Endothelial cell of umbilical vein (primary cell): Measurements from ENCODE around the gene EPO. TPM values are rescaled to one million over a fixed set of nuclear protein-coding genes. Genes with fewer than 3 reads are reported as not detected.

Experiments
- BruUV-seq: library from RNA; stranded (reverse); fragments of 400-500 nt; replicated peaks from 2 replicates; lab custom pipeline; 2021; lab: Mats Ljungman, UMichigan
- CTCF ChIA-PET: fragments of 300-600, 350-600 bp; sonication (Branson Sonifier 250); formaldehyde crosslinking; loops from one replicate; lab custom pipeline; 2021; ENCODE audit warnings: antibody characterized with exemption, inconsistent platforms; lab: Charles Lee
- POLR2A ChIA-PET: fragments of 300-600, 350-600 bp; sonication (Branson Sonifier 250); formaldehyde crosslinking; loops from one replicate; lab custom pipeline; 2021; ENCODE audit warnings: antibody characterized with exemption, inconsistent platforms; lab: Charles Lee
- DNase-seq: peaks from one replicate; pipeline ENCODE4 v3.0.0-alpha.2; 2011; ENCODE audit warnings: low read depth, low spot score
- FAIRE-seq: peaks from 2 replicates; lab custom pipeline; 2011; peaks lifted over from hg19 to GRCh38; lab: Jason Lieb, UNC
- H2AFZ ChIP-seq: 2 replicates; pipeline ENCODE4 v1.6.0; 2012; ENCODE audit warnings: low read depth, low read length, control low read depth, inconsistent platforms
- H3K27ac ChIP-seq: 2 replicates; pipeline ENCODE4 v1.5.1; 2011; ENCODE audit warnings: low read depth, mild to moderate bottlenecking, control low read depth, low read length, moderate library complexity; ENCODE audit not compliant: insufficient read depth
- H3K27me3 ChIP-seq, 2 experiments: 2 replicates each; pipeline versions ENCODE4 v1.6.0 to v1.6.1; 2011; ENCODE audit warnings: low read length in 2 of 2, mixed read lengths in 1 of 2; ENCODE audit not compliant: control insufficient read depth in 2 of 2, insufficient read depth in 2 of 2
- H3K36me3 ChIP-seq, 2 experiments: 2 replicates in 1 of 2; 3 replicates in 1 of 2; pipeline ENCODE4 v1.5.1; 2011; ENCODE audit warnings: low read length in 2 of 2, mild to moderate bottlenecking in 1 of 2, moderate library complexity in 1 of 2; ENCODE audit not compliant: control insufficient read depth in 2 of 2, insufficient read depth in 2 of 2; ENCODE audit errors: extremely low read depth in 1 of 2
- H3K4me1 ChIP-seq: 3 replicates; pipeline ENCODE4 v1.5.1; 2011; ENCODE audit warnings: mild to moderate bottlenecking, low read length; ENCODE audit not compliant: control insufficient read depth, insufficient read depth; ENCODE audit errors: extremely low read depth
- H3K4me2 ChIP-seq: 2 replicates; pipeline ENCODE4 v1.6.1; 2011; ENCODE audit warnings: low read length, control low read depth, mixed read lengths; ENCODE audit not compliant: insufficient read depth
- H3K4me3 ChIP-seq, 3 experiments: fragments of 200-600 bp in 1 of 3; sonication (generic), shearing (Covaris generic) in 1 of 3; replicated peaks in 1 of 3; 2 replicates each; pipeline ENCODE4 v1.5.1; 2011 to 2016; ENCODE audit warnings: control low read depth in 3 of 3, low read length in 3 of 3, mild to moderate bottlenecking in 2 of 3, inconsistent platforms in 1 of 3, low read depth in 1 of 3, moderate library complexity in 1 of 3; ENCODE audit not compliant: insufficient read depth in 1 of 3
- H3K79me2 ChIP-seq: 2 replicates; pipeline ENCODE4 v1.6.0; 2012; ENCODE audit warnings: low read length, inconsistent platforms; ENCODE audit not compliant: control insufficient read depth, insufficient read depth
- H3K9ac ChIP-seq: replicated peaks from 2 replicates; pipeline ENCODE3; 2011; ENCODE audit warnings: low read length, control low read depth; ENCODE audit not compliant: insufficient read depth; ENCODE audit errors: extremely low read depth
- H3K9me1 ChIP-seq: replicated peaks from 3 replicates; pipeline ENCODE4 v1.6.0; 2011; ENCODE audit warnings: mild to moderate bottlenecking, low read length; ENCODE audit not compliant: control insufficient read depth, insufficient read depth; ENCODE audit errors: extremely low read depth
- H3K9me3 ChIP-seq: replicated peaks from 2 replicates; pipeline ENCODE4 v1.5.1; 2012; ENCODE audit warnings: low read length, inconsistent platforms; ENCODE audit not compliant: control insufficient read depth, insufficient read depth
- H4K20me1 ChIP-seq: replicated peaks from 2 replicates; pipeline ENCODE3; 2011; ENCODE audit warnings: mild to moderate bottlenecking, low read length; ENCODE audit not compliant: control insufficient read depth, insufficient read depth; ENCODE audit errors: extremely low read depth
- CTCF ChIP-seq, 2 donors: IDR thresholded peaks; 1 replicate in 1 of 2; 2 replicates in 1 of 2; pipeline ENCODE4 v1.5.1; 2011; ENCODE audit warnings: low read length in 2 of 2, mild to moderate bottlenecking in 2 of 2, moderate library complexity in 2 of 2, control low read depth in 1 of 2, inconsistent platforms in 1 of 2, low read depth in 1 of 2; ENCODE audit not compliant: insufficient read depth in 1 of 2; ENCODE audit errors: extremely low read depth in 1 of 2
- JUN ChIP-seq: IDR thresholded peaks from 2 replicates; pipeline ENCODE4 v1.6.1; 2011; ENCODE audit warnings: borderline replicate concordance, low read depth; ENCODE audit not compliant: insufficient read length, insufficient read depth
- MYC ChIP-seq: IDR thresholded peaks from one replicate; pipeline ENCODE4 v1.6.1; 2011; ENCODE audit warnings: mild to moderate bottlenecking, low read depth, low read length
- dilution Hi-C: fragments of 300-500 bp; cut with MboI; formaldehyde crosslinking; loops from one replicate; pipeline ENCODE4 v1.15.0; 2019; ENCODE audit warnings: low sequenced_read_pairs; ENCODE audit not compliant: extremely low pct_ligation_motif_present
- intact Hi-C: fragments of 100-400 bp; cut with micrococcal nuclease; formaldehyde crosslinking; loops from one replicate; pipeline ENCODE4 v1.10.0; 2022
- polyA plus RNA-seq, 4 experiments: library from polyadenylated mRNA; depleted of rRNA in 3 of 4; stranded (reverse) in 3 of 4; unstranded in 1 of 4; fragments of >200 nt; gene quantifications; 2 replicates each; pipeline versions ENCODE4 v1.2.1 to v1.2.3, GENCODE V29; 2011 to 2012; ENCODE audit warnings: missing spikeins in 1 of 4
- total RNA-seq: library from RNA; stranded (reverse); gene quantifications from 2 replicates; pipeline ENCODE4 v1.2.3, GENCODE V29; 2021

The EPO gene
- total and polyA plus RNA-seq, 2 donors (not counting 3 experiments of a cell fraction or from before 2014, with no cell fraction given), result not detected

- Histone ChIP-seq H2AFZ (peak overlapping the region; percentile 58), H3K4me1 (peaks cover 12% of the 10 kb centered on the region), H3K4me2 (peak overlapping the region; percentile 44), H3K27me3 (peaks cover 1 to 2% of the 10 kb centered on the region in 2 experiments), H3K79me2 (peaks cover 15% of the 10 kb centered on the region), H3K9me3 (no peaks in the 10 kb centered on the region), H4K20me1 (no peaks in the 10 kb centered on the region), H3K9ac (peak overlapping the region; percentile 87), H3K4me3 (peak overlapping the region in 2 of 3 experiments; percentile 47 to 85), H3K9me1 (no peaks in the 10 kb centered on the region), H3K36me3 (peaks cover 0 to 4% of the 10 kb centered on the region in 2 experiments), H3K27ac (peak overlapping the region; percentile 37)
- intact Hi-C loops (loop anchor here (1.0 to 2.0 kb wide), 8 partner anchors 11 to 354 kb away; partner anchors contain the start of genes GIGYF1 and SLC12A9), dilution Hi-C loops (loop anchor here (25.0 kb wide), 1 partner anchor 132 kb away; the partner anchor contains the start of gene EPHB4)
- ChIA-PET POLR2A (interaction anchor here (0.9 to 1.8 kb wide), 8 partner anchors 12 to 277 kb away, joined by 3 to 13 read pairs (median 6); partner anchors contain the start of genes FBXO24, GIGYF1, LRCH4 and MOSPD3), CTCF (interaction anchor here (0.6 to 3.7 kb wide), 56 partner anchors 9 to 497 kb away, joined by 3 to 134 read pairs (median 4); partner anchors contain the start of genes EPHB4, GIGYF1, GNB2 and MOSPD3)
- DNase-seq (peak; percentile 83), FAIRE-seq (no peak)
- BruUV-seq, result TSS peak; percentile 83
- TF ChIP-seq MYC (no peak), JUN (no peak), CTCF (IDR thresholded peaks at IDR 0.05; ENCODE audit: extremely low read depth in 1 of 2, insufficient read depth in 1 of 2, low read depth in 1 of 2, low read length in 2 of 2) (peak; percentile 92 to 97)
Observed at GRCh38 chr7:100705320-100705752, 14.9 kb upstream of the EPO start.
